Activated gamma-delta T cell treated with anti-CD3 and anti-CD28 coated beads, Interleukin-2, amount 50 U/mL, for 16 hours (primary cell): ENCODE measurements around the gene COMT.

ENCODE experiments used
- DNase-seq: peaks from one replicate; pipeline ENCODE4 v3.0.0-alpha.2; 2020; ENCODE audit warnings: low read depth

Gene COMT

DNA sequence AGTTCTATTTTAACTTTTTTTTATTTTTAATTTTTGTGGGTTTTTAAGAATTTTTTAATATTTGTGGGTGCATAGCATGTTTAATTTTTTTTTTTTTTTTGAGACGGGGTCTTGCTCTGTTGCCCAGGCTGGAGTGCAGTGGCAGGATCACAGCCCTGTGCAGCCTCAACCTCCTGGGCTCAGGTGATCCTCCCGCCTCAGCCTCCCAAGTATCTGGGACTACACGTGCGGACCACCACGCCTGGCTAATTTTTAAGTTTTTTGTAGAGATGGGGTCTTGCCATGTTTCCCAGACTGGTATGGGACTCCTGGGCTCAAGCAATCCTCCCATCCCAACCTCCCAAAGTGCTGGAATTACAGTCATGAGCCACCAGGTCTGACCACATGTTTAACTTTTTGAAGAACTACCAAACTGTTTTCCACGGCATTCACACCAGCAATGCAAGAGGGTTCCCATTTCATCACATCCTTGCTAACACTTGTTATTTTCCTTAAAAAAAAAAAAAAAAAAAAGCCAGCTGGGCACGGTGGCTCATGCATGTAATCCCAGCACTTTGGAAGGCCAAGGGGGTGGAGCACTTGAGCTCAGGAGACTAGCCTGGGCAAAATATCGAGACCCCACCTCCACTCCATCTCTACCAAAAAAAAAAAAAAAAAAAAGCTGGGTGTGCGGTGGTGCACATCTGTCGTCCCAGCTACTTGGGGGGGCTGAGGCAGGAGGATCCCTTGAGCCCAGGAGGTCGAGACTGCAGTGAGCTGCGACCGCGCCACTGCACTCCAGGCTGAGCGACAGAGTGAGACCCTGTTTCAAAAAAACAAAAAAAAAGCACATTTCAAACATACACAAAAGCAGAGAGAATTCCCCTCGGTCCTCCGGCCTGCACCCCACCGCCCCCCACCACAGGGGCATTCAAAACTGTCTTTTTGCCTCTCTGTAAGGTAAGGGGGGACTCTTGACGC, 16.8 kb downstream of the COMT start:
- DNase-seq = no peak

DNA sequence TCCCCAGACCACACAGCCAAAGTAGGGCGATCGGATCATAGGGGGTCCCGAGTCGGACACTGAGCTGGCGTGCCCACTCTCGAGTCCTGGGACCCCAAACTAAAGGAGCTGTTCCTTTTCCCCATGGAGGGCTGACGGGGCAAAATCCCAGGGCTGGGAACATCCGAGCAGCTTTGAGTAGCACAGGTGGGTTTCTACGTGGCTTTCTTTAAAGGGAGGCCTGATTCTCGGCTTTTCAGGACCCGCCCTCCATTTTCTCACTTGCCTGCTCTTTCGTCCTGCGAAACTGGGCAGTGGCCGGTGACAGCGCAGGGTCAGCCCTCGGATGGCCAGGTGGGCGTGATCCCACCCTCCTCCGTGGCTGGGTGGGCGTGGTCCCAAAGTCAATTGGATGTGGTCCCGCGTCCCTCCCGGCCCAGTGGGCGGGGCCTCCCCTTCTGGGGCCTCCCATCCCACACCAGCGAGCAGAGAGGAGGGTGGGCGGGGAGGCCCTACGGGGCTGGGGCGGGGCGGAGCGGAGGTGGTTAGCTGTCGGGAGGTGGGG, 17.5 kb downstream of the COMT start:
- DNase-seq = no peak

DNA sequence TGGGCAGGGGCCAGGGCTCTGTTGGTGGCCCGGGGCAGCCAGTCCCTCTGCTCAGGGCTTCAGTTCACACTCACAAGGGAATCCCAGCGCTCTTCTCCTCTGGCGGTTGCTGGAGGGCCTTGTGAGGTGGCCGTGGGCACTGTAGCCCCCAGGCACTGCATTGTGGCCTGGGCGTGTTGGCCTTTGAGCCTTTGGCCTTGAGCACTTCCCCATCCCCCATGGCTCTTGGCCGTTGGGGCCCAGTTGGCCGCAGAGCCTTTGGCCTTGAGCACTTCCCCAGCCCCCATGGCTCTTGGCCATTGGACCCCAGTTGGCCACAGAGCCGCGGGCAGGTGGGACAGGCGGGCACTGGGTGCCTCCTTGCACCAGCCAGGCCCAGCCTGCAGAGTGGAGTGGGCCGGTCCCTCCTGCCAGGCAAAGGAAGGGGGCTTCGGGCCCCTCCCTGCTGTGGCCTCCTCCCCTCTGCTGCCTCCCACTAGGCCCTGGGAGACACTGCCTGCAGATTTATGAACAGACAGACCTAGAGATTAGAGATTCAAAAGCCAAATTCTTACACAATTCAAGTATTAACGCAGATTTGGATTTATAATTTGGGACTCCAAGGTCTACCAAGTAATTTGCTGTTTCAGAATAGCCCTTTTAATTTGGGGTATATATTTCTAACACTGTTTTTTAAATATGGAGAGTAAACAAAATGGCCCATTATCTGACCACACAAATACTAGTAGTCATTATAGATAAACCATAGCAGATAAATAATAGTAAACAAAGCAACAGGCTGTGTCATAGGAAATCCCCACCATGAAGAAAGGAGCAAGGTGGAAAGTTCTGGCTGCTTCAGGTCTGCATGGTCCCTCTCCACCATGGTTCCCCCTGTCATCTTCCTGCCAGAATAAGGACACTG, 18.3 kb downstream of the COMT start:
- DNase-seq = no peak

DNA sequence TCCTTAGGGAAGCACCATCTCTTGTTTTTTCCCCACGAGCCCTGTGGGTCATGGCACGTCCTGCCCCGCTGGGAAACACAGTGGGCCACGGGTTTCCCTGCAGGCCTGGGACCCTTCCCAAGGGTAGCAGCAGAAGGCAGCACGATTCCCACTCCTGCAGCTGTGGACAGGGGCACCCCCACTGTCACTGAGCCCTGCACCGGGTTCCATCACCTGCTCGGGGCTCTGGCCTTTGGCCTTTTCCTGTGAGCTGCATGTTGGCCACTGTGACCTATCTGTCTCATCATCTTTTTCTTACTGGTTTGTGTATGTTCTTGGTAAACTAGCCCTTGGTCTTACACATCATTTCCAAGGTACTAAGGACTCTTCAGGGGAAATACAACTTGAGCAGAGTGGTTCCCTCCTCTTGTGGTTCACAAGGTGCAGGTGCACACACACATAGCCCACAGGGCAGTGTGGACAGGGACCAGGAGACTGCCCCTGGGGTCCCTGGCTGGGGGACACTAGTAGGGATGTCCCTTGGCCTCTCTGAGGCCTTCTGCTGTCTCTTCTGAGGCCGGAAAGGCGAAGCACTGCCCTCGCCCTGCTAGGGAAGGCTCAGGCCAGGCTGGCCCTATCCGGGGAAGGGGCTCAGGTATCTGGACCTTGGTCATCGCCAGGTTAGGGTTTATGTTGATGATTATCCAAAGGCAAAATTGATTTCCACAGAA, 19.1 kb downstream of the COMT start:
- DNase-seq = no peak

DNA sequence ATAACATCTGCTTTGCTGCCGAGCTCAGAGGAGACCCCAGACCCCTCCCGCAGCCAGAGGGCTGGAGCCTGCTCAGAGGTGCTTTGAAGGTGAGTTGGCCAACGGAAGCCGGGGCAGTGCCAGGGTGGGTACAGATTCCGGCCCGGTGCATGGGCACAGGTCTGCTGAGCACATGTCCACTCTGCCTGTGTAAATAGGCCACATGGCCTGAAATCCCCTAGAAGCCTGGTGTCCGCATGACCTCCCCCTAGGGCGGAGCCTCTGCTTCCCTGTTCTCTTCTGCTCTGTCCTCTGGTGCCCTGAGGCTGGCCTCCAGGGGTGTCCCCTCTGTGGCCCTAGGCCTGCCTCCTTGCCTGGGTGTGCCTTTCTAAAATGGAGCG, 19.6 kb downstream of the COMT start:
- DNase-seq = no peak

DNA sequence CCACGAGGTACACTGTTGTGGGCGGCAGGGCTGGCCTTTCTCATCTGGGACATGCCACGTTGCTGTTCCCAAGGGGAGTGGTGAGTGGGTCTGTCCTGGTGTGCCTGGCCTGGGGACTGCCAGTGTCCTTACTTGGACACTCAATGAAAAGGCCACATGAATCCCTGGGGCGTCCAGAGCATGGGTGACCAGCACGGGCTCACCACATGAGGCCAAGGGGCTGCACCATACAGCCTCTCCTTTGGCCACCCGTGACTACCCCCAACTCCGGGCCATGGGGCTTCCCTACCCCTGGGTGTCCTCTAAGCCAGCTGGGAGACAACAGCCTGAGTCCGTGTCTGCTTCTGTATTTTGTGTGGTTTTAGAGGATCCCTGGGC, 20.3 kb downstream of the COMT start:
- no peak for DNase-seq

DNA sequence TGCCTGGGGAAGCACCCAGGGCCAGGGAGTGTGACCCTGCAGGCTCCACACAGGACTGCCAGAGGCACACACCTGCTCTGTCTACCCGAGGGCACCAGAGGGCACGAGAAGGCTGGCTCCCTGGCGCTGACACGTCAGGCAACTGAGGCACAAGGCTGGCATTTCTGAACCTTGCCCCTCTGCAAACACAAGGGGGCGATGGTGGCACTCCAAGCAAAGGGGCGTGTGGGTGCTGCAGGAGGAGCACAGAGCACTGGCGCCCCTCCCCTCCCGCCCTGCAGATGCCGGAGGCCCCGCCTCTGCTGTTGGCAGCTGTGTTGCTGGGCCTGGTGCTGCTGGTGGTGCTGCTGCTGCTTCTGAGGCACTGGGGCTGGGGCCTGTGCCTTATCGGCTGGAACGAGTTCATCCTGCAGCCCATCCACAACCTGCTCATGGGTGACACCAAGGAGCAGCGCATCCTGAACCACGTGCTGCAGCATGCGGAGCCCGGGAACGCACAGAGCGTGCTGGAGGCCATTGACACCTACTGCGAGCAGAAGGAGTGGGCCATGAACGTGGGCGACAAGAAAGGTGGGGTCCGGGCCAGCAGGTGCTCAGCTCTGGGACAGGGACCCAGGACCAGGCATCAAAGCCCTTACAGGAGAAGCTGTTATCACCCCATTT, 20.8 kb downstream of the COMT start:
- peak; percentile 27 for DNase-seq

DNA sequence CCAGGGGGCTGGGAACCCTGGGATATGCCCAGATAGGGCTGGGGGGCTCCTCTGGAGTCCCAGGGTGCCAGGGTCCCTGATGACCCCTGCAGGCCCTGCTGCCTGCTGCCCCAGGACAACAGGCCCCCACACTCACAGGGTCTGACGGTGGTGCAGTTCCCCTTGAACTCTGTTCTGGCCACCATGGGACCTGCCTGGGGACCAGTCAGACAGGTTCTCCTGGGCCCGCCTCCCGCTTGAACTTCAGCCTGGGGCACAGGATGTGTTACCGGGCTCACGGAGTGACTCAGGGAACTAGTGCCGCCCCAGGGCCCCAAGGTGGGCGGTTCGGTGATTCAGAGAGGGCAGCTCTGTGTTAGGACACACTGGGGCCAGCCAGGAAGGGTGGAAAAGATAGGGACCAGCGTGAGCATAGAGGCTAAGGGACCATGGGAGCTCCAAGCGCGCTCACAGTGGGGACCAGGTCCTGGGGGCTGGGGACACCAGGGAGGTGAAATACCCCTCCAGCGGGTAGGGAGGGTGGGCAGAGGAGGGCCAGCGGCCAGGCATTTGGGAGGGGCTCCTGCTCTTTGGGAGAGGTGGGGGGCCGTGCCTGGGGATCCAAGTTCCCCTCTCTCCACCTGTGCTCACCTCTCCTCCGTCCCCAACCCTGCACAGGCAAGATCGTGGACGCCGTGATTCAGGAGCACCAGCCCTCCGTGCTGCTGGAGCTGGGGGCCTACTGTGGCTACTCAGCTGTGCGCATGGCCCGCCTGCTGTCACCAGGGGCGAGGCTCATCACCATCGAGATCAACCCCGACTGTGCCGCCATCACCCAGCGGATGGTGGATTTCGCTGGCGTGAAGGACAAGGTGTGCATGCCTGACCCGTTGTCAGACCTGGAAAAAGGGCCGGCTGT, 21.6 kb downstream of the COMT start:
- DNase-seq = no peak

DNA sequence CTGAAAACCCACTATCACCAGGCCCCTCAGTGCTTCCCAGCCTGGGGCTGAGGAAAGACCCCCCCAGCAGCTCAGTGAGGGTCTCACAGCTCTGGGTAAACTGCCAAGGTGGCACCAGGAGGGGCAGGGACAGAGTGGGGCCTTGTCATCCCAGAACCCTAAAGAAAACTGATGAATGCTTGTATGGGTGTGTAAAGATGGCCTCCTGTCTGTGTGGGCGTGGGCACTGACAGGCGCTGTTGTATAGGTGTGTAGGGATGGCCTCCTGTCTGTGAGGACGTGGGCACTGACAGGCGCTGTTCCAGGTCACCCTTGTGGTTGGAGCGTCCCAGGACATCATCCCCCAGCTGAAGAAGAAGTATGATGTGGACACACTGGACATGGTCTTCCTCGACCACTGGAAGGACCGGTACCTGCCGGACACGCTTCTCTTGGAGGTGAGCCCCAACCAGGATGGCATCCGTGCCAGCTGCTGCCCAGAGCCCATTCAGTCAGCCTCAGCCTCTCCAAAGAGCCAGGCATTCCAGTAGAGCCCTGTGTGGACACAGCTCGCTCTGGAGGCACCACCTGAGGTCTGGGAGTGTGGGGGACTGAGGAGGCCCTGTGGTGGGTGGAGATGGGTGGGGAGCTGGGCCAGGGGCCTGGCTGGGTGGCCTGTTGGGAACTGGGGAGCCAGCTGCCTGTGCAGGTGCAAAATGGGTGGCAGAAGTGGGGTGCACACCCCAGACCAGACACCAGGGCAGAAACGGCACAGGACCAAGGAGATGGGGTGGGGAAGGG, 22.5 kb downstream of the COMT start:
- no peak for DNase-seq

DNA sequence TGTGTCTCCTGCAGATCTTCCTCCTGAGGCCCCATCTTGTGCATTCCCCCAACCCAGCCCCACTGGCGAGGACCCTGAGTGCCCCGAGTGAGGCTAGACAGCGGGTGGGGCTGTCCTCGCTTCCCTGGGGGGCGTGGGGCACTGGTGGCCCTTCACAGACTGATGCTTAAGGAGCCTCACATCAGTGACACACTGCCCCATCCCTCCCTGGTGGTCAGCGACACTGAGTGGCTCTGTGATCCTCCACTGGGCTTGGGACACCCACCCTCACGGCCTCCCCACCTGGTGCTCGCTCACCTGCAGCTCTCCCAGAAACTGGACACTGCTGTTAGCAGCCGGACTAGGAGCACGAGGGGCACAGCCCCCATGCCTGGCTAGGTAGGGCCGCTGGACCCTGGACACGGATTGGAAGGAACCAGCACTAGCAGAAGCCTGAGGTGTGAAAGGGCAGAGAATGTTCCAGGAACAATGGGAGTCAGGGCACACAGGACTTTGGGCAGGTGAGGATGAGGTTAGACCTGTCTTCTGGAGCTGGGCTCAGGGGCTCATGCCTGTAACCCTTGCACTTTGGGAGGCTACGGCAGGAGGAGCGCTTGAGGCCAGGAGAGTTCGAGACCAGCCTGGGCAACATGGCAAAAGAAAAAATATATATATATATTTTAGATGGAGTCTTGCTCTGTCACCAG, 23.3 kb downstream of the COMT start:
- no peak for DNase-seq

DNA sequence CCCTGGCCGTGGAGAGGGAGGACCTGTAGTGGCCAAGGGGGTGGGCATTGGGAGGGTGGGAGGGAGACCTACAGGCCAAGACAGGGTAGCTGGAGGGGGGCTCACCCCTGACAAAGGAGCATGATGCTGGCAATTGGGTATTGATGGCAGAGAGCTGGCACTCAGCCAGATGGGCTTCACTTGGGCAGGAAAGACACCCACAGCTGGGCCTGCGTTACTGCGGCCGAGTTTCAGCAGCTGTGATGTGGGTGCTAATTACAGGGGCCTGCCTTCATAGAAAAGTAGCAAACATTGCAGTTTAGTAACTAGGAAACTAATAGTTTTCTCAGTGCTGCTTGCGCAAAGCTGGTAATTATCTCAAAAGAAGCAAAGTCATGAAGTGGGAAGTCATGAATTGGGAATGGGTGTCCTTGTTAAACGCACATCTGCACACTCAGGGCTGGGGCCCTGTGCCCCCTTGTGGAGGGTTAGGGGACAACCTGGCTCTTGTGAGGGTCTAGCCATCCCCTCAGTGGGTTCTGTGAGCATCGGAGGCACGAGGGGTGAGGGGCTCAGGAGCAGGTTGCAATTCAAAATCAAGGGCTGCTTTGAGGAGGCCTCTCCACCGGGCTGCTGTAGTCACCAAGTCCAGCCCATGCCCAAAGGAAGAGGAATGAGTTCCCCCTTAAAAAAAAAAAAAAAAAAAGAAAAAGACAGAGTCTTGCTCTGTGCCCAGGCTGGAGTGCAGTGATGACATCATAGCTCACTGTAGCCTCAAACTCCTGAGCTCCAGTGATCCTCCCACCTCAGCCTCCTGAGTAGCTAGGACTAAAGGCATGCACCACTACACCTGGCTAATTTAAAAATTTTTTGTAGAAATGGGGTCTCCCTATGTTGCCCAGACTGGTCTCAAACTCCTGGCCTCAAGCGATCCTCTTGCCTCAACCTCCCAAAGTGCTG, 24.5 kb downstream of the COMT start:
- no peak for DNase-seq

DNA sequence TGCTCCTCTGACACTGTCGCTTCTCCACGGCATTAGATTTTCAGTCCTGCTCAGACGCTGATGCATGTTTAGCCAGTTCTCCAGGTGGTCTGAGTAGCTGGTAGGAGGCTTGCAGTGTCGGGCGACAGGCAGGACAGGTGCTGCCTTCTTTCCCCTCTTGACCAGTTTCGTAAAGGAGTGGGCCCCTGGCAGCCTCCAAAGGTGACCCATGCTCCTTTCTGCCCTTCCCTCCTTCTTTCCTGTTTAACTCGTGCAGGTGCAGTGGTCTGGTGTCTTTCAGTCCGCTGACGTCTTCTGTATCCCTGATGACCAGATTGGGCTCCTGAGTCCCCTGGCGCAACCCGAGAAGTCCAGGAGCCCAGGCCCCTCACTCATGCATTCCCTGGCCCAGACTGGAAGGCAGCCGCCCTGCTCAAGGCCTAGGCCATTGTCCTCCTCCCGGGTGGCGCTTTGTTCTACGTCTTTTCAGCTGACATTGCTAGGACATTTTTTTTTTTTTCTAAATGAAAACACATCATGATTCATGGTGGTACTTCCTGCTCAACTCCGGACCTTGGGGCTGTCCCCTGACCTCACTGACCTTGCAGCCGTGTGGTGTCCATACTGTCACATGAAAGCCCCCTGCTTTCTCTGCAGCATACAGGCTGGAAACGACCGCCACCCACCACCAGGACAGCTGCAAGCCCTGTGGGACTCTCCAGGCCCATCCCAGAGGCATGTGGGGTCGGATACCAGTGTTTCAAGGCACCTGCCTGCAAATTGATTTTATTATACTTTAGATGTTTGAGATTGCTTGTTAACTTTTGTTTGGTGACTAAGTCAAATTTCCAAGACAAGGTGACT, 25.6 kb downstream of the COMT start:
- no peak for DNase-seq

DNA sequence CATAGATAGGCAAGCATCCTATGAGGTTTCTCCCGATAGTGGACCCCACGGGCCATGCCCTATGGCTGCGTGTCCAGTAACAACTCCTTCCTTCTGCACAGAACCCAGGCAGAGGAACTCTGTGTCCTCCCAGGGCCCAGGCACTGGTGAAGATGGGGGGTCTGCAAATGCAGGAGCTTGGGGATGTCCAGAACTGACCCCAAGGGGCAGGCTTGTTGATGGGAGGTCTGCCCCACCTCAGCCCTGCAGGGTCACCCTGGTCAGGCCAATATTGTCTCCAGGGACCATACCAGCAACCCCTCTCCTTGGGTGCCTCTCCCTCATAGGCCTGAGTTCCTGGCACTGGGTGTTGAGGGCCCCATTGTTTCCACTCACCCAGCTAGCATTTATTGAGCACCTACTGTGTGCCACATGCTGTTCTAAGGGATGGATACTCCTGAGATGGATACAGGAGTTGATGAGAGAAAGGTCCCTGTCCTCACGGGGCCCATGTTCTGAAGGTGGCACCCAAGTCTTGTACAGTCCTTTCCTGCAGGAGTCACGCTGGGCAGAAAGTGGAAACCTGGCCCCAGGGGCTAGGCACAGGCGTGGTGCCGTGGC, 26.4 kb downstream of the COMT start:
- DNase-seq = no peak

DNA sequence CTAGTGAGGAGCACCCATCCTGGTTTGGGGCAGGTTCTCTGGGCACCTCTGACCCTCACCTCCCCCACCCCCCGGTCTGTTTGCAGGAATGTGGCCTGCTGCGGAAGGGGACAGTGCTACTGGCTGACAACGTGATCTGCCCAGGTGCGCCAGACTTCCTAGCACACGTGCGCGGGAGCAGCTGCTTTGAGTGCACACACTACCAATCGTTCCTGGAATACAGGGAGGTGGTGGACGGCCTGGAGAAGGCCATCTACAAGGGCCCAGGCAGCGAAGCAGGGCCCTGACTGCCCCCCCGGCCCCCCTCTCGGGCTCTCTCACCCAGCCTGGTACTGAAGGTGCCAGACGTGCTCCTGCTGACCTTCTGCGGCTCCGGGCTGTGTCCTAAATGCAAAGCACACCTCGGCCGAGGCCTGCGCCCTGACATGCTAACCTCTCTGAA, 26.9 kb downstream of the COMT start:
- no peak for DNase-seq

DNA sequence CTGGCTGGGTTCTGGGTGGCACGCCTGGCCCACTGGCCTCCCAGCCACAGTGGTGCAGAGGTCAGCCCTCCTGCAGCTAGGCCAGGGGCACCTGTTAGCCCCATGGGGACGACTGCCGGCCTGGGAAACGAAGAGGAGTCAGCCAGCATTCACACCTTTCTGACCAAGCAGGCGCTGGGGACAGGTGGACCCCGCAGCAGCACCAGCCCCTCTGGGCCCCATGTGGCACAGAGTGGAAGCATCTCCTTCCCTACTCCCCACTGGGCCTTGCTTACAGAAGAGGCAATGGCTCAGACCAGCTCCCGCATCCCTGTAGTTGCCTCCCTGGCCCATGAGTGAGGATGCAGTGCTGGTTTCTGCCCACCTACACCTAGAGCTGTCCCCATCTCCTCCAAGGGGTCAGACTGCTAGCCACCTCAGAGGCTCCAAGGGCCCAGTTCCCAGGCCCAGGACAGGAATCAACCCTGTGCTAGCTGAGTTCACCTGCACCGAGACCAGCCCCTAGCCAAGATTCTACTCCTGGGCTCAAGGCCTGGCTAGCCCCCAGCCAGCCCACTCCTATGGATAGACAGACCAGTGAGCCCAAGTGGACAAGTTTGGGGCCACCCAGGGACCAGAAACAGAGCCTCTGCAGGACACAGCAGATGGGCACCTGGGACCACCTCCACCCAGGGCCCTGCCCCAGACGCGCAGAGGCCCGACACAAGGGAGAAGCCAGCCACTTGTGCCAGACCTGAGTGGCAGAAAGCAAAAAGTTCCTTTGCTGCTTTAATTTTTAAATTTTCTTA, 27.8 kb downstream of the COMT start:
- DNase-seq = no peak

DNA sequence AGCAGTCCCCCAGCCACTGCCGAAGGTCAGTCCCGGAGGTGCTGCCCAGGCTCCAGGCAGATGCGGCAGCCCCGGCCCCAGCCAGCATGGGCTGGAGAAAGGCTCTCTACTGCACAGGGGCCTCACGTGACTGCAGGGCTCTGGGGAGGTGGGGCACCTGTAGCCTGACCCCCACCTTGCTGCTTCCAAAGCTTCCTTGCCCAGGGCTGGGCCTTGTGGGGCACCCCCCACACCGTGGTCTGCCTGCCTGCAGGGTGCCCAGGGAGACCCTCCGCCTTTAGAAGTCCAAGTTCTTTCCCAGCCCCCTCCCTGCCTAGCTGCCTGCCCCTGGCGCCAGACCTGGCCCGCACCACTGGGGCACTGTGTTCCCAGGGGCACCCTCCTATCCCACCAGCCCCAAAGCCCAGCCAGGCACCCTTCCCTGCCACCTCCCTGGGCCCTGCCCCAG, 28.5 kb downstream of the COMT start:
- no peak for DNase-seq
